Activated naive CD8-positive, alpha-beta T cell treated with anti-CD3 and anti-CD28 coated beads for 36 hours (primary cell): ENCODE measurements around the gene MRPS16. TPM values are rescaled to one million over a fixed set of nuclear protein-coding genes. Genes with fewer than 3 reads are reported as not detected.
"Not testable (repeated sequence)": the region's sequence is repeated elsewhere in the genome, so short reads cannot be mapped to it uniquely, and the experiment has no call there.

Experiments
- DNase-seq: peaks from one replicate; pipeline ENCODE4 v3.0.0; 2021
- H3K27ac Mint-ChIP-seq: one replicate; pipeline ENCODE4 v1.8.0; 2022; ENCODE audit warnings: mild to moderate bottlenecking, moderate library complexity, mixed read lengths
- H3K27me3 Mint-ChIP-seq: one replicate; pipeline ENCODE4 v1.8.0; 2022; ENCODE audit warnings: mild to moderate bottlenecking, mixed read lengths
- H3K36me3 Mint-ChIP-seq: one replicate; pipeline ENCODE4 v1.8.0; 2021; ENCODE audit warnings: mild to moderate bottlenecking, mixed read lengths
- H3K4me1 Mint-ChIP-seq: one replicate; pipeline ENCODE4 v1.8.0; 2021; ENCODE audit warnings: mixed read lengths
- H3K4me3 Mint-ChIP-seq: one replicate; pipeline ENCODE4 v1.8.0; 2022; ENCODE audit warnings: mild to moderate bottlenecking, moderate library complexity, mixed read lengths
- H3K9me3 Mint-ChIP-seq: one replicate; pipeline ENCODE4 v1.8.0; 2022; ENCODE audit warnings: mixed read lengths
- total RNA-seq, 2 experiments: library from RNA; stranded (reverse); gene quantifications; one replicate each; pipeline ENCODE4 v1.2.3, GENCODE V29; 2021

MRPS16 gene
- total RNA-seq = 100 to 1,000 TPM; 143 to 155 TPM

DNA sequence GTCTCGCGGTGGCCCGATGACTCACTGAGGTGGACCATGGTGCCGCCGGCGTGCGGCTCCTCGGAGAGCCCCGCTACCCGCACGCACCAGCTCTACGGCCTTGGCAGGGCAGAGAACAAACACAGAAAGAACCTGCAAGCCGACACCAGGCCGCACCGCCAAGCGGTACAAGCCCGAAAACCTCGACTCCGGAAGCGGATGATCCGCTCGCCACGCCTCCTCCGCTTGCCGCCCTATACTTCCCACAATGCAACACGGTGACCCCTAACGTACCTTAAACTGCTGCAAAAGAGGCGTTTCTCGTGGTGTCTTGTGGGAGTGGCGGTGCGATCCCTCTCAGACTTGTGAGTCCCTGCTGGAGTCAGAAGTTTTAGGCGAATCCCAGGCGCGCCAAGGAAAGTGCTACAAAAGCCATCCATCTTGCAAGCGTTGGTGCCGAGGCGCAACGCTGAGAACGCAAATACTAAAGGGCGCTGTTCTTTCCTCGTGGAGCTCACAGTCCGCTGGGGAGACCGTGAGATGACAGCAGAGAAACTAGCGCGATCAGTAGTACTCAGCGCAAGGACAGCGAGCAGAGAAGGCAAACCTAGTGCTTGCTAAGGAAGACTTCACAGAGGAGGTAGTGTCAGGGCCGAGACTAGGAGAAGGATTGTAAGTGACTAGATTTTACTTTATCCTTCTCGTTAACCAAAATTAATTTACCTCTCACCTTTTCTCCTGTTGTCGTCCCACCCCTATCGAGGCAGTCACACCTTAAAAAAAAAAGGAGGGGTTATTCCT, at the start of gene MRPS16:
TSS of gene MRPS16 (minus strand) at position 200 of the 780 bp plus-strand sequence. CDS start at position 38, 162 bp downstream.
- Mint-ChIP-seq H3K9me3 (no peaks in the 10 kb centered on the region), H3K4me3 (peak within 1 kb of the TSS; percentile 97), H3K36me3 (peaks cover 44% of the 10 kb centered on the region), H3K27me3 (no peaks in the 10 kb centered on the region), H3K4me1 (peaks cover 47% of the 10 kb centered on the region), H3K27ac (peak within 1 kb of the TSS; percentile 98)
- peak; percentile 90 for DNase-seq

DNA sequence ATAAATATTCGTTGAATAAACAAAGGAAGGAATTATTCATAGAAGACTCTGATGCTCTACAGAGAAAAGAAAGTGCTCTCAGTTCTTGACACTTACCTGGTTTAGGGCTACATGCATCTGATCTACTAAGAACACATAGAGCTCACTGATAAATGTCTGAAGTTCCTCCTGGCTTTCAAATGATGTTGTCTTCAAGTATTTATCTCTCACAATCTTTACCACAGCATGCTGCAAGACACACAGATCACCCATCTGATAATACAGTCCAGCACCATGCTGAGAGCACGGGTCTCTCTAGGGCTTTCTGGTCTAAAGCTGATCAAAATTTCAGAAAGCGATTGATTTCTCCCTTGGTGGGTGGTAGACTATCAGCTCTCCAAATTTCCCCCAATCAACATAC, 44.5 kb upstream of the MRPS16 start:
- Mint-ChIP-seq H3K36me3 (no peaks in the 10 kb centered on the region), H3K4me3 (no peak overlapping the region), H3K4me1 (no peaks in the 10 kb centered on the region), H3K27me3 (no peaks in the 10 kb centered on the region), H3K9me3 (no peaks in the 10 kb centered on the region), H3K27ac (no peak overlapping the region)
- no peak for DNase-seq

DNA sequence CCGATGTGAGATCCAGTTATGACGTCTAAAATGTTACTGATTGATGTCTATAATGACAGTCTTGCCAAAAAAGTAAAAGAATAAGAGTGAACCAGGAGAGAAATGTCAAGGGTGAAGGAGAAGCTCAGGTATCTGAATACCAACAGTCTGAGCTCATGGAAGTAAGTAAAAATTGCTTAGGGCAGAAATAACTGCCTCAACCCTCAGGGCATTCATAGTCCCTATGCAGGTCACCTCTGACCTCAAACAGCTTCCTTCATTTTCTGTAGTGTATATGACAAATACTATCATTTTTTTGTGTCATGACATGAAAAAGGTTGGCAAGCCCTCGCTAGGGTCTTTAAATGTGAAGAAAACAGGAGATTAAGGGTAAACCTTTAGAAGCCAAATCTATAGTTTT, 41.0 kb upstream of the MRPS16 start:
- H3K9me3 Mint-ChIP-seq = peaks cover 1% of the 10 kb centered on the region
- H3K27me3 Mint-ChIP-seq = no peaks in the 10 kb centered on the region
- no peak for DNase-seq

DNA sequence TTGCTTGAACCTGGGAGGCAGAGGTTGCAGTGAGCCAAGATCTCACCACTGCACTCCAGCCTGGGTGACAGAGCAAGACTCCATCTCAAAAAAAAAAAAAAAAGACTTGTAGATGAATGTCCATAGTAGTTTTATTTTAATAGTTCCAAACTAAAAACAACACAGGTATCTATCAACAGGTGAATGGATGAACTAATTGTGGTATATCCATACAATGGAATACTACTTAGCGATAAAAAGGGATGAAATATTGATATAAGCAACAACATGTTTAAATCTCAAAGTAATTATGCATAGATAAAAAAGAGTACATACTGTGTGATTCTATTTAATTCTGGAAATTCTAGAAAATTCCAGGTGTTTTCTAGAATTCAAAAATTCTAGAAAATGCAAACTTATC, 37.5 kb upstream of the MRPS16 start:
- no peak overlapping the region for H3K27ac Mint-ChIP-seq
- H3K9me3 Mint-ChIP-seq = peaks cover 1% of the 10 kb centered on the region
- peaks cover 12% of the 10 kb centered on the region for H3K36me3 Mint-ChIP-seq
- DNase-seq = no peak
- no peak overlapping the region for H3K4me3 Mint-ChIP-seq
- H3K4me1 Mint-ChIP-seq = no peaks in the 10 kb centered on the region
- no peaks in the 10 kb centered on the region for H3K27me3 Mint-ChIP-seq

More for the DNA sequence above, 41.0 kb upstream of the MRPS16 start:
- H3K36me3 Mint-ChIP-seq = peaks cover 12% of the 10 kb centered on the region
- H3K4me3 Mint-ChIP-seq = no peak overlapping the region
- H3K27ac Mint-ChIP-seq = no peak overlapping the region
- no peaks in the 10 kb centered on the region for H3K4me1 Mint-ChIP-seq

DNA sequence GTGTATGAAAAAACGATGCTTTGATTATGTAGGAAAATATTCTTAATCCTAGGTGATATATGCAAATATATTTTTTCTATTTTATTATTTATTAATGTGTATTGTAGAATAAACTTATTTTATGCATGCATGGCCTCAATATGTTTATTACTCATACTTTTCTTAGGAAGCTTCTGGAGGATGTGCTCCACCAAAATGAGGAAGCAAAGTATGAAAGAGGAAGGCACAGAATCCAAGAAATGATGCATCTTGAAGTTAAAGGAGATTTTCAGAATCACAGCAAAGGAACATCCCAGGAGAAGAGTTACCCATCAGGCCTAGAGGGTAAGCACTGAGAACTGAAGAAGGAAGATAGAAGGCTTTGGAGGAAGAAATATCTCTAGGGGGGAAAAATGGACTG, 35.0 kb upstream of the MRPS16 start:
- Mint-ChIP-seq H3K27ac (no peak overlapping the region), H3K9me3 (peaks cover 1% of the 10 kb centered on the region), H3K27me3 (no peaks in the 10 kb centered on the region), H3K4me1 (no peaks in the 10 kb centered on the region), H3K36me3 (peaks cover 12% of the 10 kb centered on the region), H3K4me3 (no peak overlapping the region)
- DNase-seq = no peak

DNA sequence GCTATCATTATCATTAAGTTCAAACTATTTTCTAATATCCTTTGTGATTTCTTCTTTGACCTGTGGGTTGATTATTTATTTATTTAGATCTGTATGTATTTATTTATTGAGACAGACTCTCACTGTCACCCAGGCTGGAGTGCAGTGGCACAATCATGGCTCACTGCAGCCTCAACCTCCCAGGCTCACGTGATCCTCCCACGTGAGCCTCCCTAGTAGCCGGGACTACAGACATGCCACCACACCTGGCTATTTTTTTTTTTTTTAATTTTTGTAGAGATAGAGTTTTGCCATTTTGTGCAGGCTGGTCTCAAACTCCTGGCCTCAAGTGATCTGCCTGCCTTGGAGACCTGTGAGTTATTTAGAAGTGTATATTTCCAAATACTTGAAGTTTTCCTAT, 28.7 kb upstream of the MRPS16 start:
- Mint-ChIP-seq H3K9me3 (no peaks in the 10 kb centered on the region), H3K27ac (no peak overlapping the region), H3K36me3 (no peaks in the 10 kb centered on the region), H3K4me1 (no peaks in the 10 kb centered on the region), H3K27me3 (no peaks in the 10 kb centered on the region), H3K4me3 (no peak overlapping the region)
- DNase-seq = no peak

DNA sequence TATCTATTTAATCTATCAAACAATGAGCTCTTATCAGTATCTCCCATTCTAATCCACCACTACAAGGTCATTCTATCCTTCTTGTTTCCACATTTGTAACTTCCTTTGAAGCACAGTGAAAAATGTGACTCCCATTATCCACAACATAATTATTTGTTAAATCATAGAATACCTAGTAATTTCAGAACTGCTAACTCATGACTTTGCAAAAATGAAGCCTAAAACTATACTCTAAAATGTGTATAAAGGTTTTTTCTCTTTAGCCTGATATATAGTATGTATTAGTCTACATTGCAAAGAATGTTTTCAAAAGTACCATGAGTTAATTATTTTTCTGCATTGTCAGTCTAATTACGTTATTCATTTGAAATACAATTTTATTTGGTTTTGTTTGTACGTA, 12.0 kb upstream of the MRPS16 start:
- DNase-seq = no peak
- no peak overlapping the region for H3K27ac Mint-ChIP-seq
- peaks cover 4% of the 10 kb centered on the region for H3K4me1 Mint-ChIP-seq
- H3K4me3 Mint-ChIP-seq = no peak overlapping the region
- no peaks in the 10 kb centered on the region for H3K36me3 Mint-ChIP-seq
- no peaks in the 10 kb centered on the region for H3K27me3 Mint-ChIP-seq
- H3K9me3 Mint-ChIP-seq = no peaks in the 10 kb centered on the region

DNA sequence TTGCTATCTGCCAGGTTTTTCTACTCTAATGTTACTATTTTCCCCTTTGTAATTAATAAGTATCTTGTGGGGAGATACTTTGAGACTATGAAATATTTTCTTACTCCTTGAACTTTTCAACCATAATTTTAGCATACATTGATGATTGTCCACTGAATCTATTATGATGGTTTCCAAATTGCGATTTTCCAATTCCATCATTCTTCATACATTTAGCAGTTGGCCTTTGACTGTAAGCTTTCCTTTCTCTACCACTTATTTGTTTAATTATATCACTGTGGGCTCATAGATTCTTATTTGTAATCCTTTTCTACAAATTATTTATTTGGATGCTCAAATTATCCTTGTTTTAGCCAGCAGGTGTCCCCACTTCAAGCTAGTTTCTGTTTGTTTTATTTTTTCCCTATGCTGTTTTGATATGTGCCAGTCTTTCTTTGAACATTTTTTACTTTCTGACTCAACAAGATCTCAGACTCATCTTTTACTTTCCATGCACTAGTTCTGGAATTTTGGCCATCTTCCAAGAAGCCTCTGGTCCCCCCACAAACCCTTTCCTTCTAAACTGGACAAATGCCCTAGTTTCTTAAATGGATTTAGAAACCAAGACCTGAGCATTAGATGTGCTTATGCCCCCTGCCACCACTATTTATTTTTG, 11.4 kb upstream of the MRPS16 start:
- Mint-ChIP-seq H3K36me3 (no peaks in the 10 kb centered on the region), H3K27me3 (no peaks in the 10 kb centered on the region), H3K4me1 (peaks cover 4% of the 10 kb centered on the region), H3K9me3 (peaks cover 3% of the 10 kb centered on the region), H3K27ac (no peak overlapping the region), H3K4me3 (no peak overlapping the region)
- DNase-seq = no peak

DNA sequence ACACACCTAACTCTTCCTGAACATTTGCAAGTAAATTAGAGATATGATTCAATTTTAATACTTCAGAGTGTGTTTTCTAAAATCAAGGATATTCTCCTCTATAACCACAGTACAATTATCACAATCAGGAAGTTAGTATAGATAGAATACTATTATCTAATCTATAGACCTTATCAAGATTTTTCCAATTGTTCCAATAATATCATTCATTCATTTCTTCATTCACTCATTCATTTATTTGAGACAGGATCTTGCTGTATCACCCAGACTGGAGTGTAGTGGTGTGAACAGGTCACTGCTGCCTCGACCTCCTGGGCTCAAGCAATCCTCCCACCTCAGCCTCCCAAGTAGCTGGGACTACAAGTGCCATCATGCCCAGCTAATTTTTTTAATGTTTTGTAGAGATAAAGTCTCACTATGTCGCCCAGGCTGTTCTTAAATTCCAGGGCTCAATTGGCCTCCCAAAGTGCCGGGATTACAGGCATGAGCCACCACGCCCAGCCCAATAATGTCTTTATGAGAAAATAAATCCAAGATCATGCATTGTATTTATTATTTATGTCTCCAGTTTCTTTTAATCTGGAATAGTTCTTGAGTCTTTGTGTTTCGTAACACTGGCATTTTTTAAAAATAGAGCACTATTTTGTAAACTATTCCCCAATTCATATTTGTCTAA, 10.6 kb upstream of the MRPS16 start:
- Mint-ChIP-seq H3K27me3 (no peaks in the 10 kb centered on the region), H3K27ac (no peak overlapping the region), H3K9me3 (peaks cover 3% of the 10 kb centered on the region), H3K4me3 (no peak overlapping the region), H3K4me1 (peaks cover 4% of the 10 kb centered on the region), H3K36me3 (no peaks in the 10 kb centered on the region)
- no peak for DNase-seq

DNA sequence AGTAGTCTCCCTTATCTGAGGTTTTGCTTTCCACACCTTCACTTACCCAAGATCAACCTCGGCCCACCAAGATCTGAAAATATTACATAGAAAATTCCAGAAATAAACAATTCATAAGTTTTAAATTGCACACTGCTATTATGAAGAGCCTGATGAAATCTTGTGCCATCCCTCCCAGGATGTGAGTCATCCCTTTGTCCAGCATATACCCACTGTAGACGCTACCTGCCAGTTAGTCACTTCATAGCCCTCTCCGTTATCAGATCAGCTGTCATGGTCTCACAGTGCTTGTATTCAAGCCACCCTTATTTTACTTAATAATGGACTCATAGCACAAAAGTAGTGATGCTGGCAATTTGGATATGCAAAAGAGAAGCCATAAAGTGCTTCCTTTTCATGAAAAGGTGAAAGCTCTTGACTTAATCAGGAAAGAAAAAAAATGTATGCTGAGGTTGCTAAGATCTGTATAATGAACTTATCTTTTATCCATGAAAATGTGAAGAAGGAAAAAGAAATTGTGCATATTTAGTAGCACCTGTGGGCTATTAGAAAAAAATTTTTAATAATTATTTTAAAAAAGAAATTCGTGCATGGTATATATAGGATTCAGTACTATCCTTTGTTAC, 9.8 kb upstream of the MRPS16 start:
- Mint-ChIP-seq H3K27me3 (no peaks in the 10 kb centered on the region), H3K4me1 (peaks cover 4% of the 10 kb centered on the region), H3K9me3 (peaks cover 3% of the 10 kb centered on the region), H3K27ac (no peak overlapping the region), H3K36me3 (no peaks in the 10 kb centered on the region), H3K4me3 (no peak overlapping the region)
- no peak for DNase-seq

DNA sequence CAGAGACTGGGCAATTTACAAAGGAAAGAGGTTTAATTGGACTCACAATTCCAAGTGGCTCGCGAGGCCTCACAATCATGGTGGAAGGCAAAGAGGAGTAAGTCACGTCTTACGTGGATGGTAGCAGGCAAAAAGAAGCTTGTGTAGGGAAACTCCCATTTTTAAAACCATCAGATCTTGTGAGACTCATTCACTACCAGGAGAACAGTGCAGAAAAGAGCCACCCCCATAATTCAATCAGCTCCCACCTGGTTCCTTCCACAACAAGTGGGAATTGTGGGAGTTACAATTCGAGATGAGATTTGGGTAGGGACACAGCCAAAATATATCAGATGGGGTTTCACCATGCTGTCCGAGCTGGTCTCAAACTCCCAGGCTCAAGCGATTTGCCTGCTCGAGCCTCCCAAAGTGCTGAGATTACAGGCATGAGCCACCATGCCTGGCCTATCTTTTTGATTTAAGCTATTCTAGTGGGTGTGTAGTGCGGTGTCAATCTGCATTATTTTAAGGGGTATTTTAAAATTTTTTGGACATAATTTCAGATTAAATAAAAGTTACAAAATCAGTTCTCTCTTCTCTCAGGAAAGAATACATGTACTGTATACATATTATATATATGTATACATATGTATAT, 9.0 kb upstream of the MRPS16 start:
- H3K4me1 Mint-ChIP-seq = peaks cover 7% of the 10 kb centered on the region
- H3K9me3 Mint-ChIP-seq = peaks cover 3% of the 10 kb centered on the region
- no peak overlapping the region for H3K27ac Mint-ChIP-seq
- no peaks in the 10 kb centered on the region for H3K27me3 Mint-ChIP-seq
- no peak overlapping the region for H3K4me3 Mint-ChIP-seq
- no peaks in the 10 kb centered on the region for H3K36me3 Mint-ChIP-seq
- no peak for DNase-seq

DNA sequence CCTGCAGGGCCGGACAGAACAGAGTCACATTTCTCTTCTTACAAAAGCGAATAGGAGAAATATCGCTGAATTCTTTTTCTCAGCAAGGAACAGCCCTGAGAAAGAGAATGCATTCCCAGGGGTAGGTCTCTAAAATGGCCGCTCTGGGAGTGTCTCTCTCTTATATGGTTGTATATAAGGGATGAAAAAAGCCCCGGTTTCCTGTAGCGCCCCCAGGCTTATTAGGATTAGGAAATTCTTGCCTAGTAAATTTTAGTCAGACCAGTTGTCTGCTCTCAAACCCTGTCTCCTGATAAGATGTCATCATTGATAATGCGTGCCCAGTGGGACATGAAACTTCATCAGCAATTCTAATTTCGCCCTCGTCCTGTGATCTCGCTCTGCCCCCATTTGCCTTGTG, 6.2 kb upstream of the MRPS16 start:
- not testable (repeated sequence) for DNase-seq, H3K4me3 Mint-ChIP-seq, H3K36me3 Mint-ChIP-seq, H3K27ac Mint-ChIP-seq, H3K9me3 Mint-ChIP-seq, H3K27me3 Mint-ChIP-seq
- peaks cover 12% of the 10 kb centered on the region for H3K4me1 Mint-ChIP-seq

DNA sequence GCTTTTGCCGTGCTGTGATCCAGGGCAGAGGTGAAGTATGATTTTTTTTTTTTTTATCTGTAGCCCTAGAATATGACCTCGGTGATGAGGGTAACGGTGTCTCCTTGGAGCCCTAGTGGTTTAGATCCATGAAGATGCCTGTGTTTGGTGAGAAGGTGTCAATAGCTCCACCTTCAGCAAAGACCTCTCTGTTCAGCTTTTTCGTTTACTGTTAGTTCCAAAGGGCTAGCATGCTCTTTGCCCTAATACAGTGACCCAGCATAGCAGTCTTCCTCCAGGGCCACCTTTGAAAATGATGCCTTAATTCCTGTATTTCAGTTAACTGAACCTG, 746 bp upstream of the MRPS16 start:
- Mint-ChIP-seq H3K4me1 (peaks cover 42% of the 10 kb centered on the region), H3K36me3 (peaks cover 38% of the 10 kb centered on the region), H3K9me3 (no peaks in the 10 kb centered on the region), H3K4me3 (peak overlapping the region; percentile 97), H3K27ac (peak overlapping the region; percentile 98), H3K27me3 (no peaks in the 10 kb centered on the region)
- no peak for DNase-seq

DNA sequence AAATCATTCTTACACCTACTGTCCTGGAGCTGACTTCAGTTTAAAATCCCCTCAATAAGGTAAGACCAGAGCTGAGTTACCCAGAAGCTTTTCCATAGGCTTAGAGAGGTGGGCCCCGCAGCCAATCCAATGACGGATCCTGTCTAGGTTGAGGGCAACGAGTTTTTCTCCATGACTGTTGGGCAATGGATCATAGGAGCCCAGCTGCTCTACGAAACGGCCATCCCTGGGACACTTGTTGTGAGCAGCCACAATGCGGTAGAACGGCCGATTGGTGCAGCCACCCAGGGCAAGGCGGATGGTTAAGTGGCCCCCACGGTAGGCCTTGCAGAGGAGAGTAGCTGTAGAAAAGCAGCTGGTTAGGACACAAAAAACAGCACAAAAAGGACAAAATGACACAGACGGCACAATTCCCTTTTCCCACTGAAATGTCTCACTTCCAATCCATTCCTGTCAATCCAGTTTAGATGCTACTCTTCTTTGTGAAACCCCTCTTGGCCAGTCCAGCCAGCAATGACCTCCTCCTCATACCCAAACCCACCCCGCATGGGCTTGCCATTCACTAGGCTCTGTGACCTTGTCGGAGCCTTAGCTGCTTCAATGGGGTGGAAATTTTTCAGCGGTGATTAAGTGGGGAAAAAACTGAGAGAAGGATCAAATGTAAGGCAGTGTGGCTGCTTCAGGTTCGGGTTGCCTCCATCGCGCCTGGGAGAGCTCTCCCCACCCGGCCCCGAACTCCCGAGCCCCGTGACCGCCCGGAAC, 580 bp downstream of the MRPS16 start:
- Mint-ChIP-seq H3K4me3 (peak overlapping the region; percentile 97), H3K27me3 (no peaks in the 10 kb centered on the region), H3K36me3 (peaks cover 49% of the 10 kb centered on the region), H3K27ac (peak overlapping the region; percentile 98), H3K4me1 (peaks cover 46% of the 10 kb centered on the region), H3K9me3 (no peaks in the 10 kb centered on the region)
- DNase-seq = peak; percentile 21
